ENCODE data around the gene RAB8A. TPM values are rescaled to one million over a fixed set of nuclear protein-coding genes. Genes with fewer than 3 reads are reported as not detected.
A peak's percentile ranks its signal among the peaks of the same experiment; 100 is the strongest.

RAB8A gene
- total and polyA plus RNA-seq, 2 of the 8 experiments (the other 6 are each of a cell fraction or from before 2014, with no cell fraction given) = 65.8 to 97.0 TPM

- no peak for TF ChIP-seq POU5F1 (IDR thresholded peaks at IDR 0.05; ENCODE audit: low read depth, low read length)
- no peak for TF ChIP-seq RAD21 (IDR thresholded peaks at IDR 0.05 in 1 of 2, conservative IDR thresholded peaks at IDR 0.05 in 1 of 2; ENCODE audit: low read depth in 2 of 2, low read length in 2 of 2)
- no peak for TF ChIP-seq SP1 (IDR thresholded peaks at IDR 0.05; ENCODE audit: low read depth, low read length)
- TF ChIP-seq MAFK (IDR thresholded peaks at IDR 0.05; ENCODE audit: low read depth, low read length) = no peak
- TF ChIP-seq BRCA1 (IDR thresholded peaks at IDR 0.05; ENCODE audit: low read depth, low read length) = no peak
- no peak for TF ChIP-seq TCF12 (IDR thresholded peaks at IDR 0.05; ENCODE audit: low read depth, low read length)
- TF ChIP-seq TEAD4 (IDR thresholded peaks at IDR 0.05; ENCODE audit: low read depth, low read length) = no peak
- TF ChIP-seq KDM4A (IDR thresholded peaks at IDR 0.05; ENCODE audit: low read depth, low read length, severe bottlenecking) = no peak
- TF ChIP-seq KDM5A (IDR thresholded peaks at IDR 0.05; ENCODE audit: low read length) = no peak
- peak; percentile 93 for TF ChIP-seq KDM1A (IDR thresholded peaks at IDR 0.05; ENCODE audit: borderline replicate concordance, low read length)
- TF ChIP-seq GTF2F1 (IDR thresholded peaks at IDR 0.05; ENCODE audit: borderline replicate concordance, low read depth, low read length) = no peak
- TF ChIP-seq BACH1 (IDR thresholded peaks at IDR 0.05; ENCODE audit: low read length) = no peak
- no peak for TF ChIP-seq SP4 (IDR thresholded peaks at IDR 0.05; ENCODE audit: low read length)
- no peak for TF ChIP-seq ASH2L (IDR thresholded peaks at IDR 0.05; ENCODE audit: low read length)
- no peak for TF ChIP-seq ZNF274 (IDR thresholded peaks at IDR 0.05; ENCODE audit: borderline replicate concordance, extremely low read depth, low read length)
- TF ChIP-seq CEBPB (IDR thresholded peaks at IDR 0.05; ENCODE audit: low read depth, low read length) = 0 out of 2 replicates have a peak, but pooled peaks have one; percentile 35
- TF ChIP-seq POLR2A (IDR thresholded peaks at IDR 0.05; ENCODE audit: control extremely low read depth in 1 of 2, low read depth in 2 of 2, low read length in 2 of 2) = peak; percentile 8 to 68; a peak in 2 of 3 replicates
- no peak for TF ChIP-seq TAF1 (IDR thresholded peaks at IDR 0.05; ENCODE audit: low read depth, low read length)
- TF ChIP-seq TAF7 (optimal IDR thresholded peaks at IDR 0.05; ENCODE audit: borderline replicate concordance, low read depth, low read length) = peak; percentile 94
Observed at GRCh38 chr19:16075430-16076153, 36.1 kb upstream of the RAB8A start (continued).

Measured in H1 (cell line).